DMS153 treated with DMSO at 0.1 percent for 48 hours (cell line): ENCODE results near the gene MARS2.
A peak's percentile ranks its signal among the peaks of the same experiment; 100 is the strongest.
"Not testable (repeated sequence)": the region's sequence is repeated elsewhere in the genome, so short reads cannot be mapped to it uniquely, and the experiment has no call there.

Experiments used
- DNase-seq: peaks from one replicate; lab custom pipeline; 2025; ENCODE audit not compliant: unreplicated experiment; lab: John Stamatoyannopoulos, UW

MARS2 gene

DNA sequence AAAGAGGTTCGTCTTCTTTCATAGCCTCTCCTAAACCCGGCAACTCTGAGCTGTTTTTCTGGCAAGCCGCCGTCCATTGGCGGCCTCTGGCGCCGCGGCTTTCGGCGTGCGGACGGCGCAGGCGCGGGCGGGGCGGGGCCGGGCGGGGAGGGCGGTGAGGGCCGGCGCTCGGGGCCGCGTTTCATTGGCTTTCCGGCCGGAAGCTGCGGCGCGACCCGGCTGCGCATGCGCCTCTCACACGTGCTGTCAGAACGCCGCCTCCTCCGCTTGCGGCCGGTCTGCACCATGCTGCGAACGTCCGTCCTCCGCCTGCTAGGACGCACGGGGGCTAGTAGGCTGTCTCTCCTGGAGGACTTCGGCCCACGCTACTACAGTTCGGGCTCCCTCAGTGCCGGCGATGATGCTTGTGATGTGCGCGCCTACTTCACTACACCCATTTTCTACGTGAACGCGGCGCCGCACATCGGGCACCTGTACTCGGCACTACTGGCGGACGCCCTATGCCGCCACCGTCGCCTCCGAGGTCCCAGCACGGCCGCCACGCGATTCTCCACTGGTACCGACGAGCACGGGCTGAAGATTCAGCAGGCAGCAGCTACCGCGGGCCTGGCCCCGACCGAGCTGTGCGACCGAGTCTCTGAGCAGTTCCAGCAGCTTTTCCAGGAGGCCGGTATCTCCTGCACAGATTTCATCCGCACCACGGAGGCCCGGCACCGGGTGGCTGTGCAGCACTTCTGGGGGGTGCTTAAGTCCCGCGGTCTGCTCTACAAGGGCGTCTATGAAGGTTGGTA is at the start of gene MARS2:
MARS2 (plus strand) TSS at position 249 of the 791 bp plus-strand sequence; CDS start at position 286, 37 bp downstream.
- peak; percentile 88 for DNase-seq

DNA sequence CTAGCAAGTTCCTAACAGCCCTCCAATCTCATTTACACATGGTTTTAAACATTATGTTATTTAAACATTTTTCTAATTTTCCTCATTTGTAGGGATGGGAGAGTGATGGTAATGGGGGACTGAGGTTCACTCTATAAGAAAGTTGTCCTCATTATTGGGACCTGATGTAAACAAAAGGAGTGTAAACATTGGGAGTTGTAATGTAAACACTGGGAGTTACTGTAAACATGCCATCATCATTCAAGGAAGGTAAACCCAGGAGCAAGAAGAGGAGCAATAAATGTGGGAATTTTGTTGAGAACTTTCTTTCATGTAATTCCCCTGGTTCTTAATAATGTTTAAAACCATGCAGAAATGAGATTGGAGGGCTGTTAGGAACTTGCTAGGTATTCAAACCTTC is 47.6 kb upstream of the MARS2 start:
- DNase-seq: no peak

DNA sequence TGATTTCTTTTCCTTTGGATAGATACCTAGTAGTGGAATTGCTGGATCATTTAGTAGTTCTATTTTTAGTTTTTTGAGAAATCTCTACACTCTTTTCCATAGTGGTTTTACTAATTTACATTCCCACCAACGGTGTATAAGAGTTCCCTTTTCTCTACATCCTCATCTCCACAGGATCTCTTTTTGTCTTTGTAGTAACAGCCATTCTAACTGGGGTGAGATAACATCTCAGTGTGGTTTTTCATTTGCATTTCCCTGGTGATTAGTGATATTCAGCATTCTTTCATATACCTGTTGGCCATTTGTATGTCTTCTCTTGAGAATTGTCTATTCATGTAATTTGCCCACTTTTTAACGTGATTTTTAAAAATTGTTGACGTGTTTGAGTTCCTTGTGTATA is 43.5 kb upstream of the MARS2 start:
- no peak for DNase-seq

DNA sequence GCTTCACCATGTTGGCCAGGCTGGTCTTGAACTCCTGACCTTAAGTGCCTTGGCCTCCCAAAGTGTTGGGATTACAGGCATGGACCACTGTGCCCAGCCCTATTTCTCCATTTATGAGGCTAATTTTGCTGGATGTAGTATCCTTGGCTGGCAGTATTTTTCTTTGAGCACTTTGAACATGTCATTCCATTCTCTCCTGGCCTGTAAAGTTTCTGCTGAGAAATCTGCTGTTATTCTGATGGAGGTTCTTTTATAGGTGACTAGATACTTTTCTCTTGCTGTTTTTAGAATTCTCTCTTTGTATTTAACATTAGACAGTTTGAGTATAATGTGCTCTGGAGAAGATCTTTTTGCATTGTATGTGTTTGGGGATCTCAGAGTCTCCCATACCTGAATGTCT is 38.9 kb upstream of the MARS2 start:
- no peak for DNase-seq

DNA sequence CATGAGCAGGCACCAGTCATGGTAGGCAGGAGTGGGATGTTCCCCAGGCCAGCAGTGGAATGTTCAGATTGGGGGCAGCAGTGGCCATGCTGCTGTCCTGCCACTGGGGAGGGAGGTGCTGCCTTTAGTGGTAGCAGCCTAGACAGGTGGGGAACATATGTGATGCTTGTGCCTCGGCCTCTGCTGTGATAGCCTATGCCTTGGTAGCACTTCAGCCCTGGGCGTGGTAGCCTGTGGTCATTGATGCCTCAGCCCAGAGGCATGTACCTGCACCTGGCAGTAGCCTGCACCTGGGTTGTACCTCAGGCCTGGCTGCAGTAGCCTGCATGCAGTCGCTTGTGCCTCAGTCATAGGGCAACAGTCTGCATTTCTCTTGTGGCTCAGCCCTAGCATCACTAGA is 36.9 kb upstream of the MARS2 start:
- DNase-seq: no peak

DNA sequence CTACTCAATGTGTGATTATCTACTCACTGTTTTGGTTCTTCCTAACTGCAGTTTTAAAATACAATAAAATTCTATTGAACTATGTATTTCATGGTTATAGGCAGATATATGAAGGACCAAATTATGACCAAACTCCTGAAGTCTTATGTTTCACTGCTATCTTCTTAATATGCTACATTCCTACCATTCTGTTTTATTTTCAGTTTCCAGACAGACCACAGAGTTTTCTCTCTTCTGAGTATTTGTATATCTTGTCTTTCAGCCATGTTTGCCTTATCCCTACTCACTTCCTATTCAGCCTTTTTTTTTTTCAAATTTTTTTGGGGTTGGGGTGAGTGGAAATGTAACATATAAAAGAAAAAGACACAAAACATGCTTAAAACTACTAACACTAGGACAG is 36.1 kb upstream of the MARS2 start:
- DNase-seq: no peak

DNA sequence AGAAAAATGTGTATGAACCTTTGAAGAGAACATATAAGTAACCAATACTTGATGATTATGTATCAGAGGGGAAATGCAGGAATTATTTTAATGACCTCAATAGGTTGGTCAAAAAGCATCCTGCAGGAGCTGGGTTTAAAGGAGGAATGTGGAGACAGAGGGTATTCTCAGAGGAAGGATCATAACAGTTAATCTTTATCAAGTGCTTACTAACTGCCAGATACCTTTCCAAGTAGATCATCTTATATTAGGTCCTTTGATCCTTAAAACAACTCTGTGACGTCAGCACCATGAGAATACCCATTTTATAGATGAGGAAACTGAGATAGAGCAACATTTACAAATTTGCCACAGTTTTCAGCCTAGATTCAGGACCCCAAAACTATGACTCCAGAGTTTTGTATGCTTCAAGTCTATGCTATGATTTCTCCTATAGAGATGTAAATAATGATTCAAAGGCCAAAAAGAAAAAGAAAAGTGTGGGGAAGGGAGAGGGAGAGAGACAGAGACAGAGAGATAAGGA is 32.7 kb upstream of the MARS2 start:
- DNase-seq: no peak

DNA sequence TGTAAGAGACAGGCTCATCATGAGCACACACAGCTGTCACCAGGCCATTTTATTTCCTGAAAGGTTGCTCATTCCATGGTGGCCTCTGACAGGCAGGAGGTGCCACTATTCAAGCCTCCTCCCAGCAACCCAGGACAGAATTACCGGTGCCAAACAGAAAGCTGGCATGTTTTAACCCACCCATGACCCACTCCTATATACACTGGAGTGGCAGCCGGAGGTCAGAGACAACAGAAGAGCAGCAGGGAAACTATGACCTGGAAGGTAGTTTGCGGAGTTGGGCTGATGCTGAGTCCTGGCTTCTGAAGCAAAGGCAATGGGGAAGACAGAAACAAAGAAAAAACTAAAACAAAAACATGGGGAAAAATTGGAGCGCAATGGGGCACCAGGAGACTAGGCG is 32.1 kb upstream of the MARS2 start:
- no peak for DNase-seq

DNA sequence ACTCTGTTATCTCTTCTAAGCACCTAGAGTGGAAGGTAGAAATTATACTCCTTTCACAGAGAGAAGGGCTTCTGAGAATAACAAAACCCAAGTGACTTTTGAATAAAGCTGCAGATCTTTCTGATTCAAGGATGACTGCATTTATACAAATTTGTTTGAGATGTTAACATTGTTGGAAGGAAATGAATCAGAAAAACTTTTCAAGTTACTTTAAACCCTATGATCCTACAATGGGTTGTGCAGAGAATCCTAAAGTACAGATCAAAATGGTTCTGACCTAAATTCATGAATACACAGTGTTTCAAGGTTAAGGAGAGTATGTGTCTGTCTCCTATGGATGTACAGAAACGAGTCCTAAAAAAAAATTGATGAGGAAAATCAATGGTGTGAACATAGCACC is 31.6 kb upstream of the MARS2 start:
- no peak for DNase-seq

DNA sequence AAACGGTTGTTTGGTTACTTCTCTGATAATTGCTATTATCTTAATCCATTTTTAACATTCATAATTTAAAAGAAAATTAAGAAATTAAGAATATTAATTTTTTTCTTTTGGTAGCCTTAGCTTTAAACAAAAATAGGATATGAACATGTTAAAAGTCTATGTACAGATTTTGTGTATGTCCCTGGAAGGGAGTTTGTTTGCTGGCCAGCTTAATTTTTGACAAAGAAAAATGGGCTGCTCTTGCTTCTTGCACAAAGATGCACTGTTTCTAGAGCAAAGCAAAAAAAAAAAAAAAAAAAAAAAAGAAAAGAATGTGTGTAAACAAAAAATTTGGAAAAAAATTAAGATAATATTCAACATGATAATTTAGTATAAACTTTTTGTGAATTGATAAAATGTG is 31.1 kb upstream of the MARS2 start:
- DNase-seq: no peak

DNA sequence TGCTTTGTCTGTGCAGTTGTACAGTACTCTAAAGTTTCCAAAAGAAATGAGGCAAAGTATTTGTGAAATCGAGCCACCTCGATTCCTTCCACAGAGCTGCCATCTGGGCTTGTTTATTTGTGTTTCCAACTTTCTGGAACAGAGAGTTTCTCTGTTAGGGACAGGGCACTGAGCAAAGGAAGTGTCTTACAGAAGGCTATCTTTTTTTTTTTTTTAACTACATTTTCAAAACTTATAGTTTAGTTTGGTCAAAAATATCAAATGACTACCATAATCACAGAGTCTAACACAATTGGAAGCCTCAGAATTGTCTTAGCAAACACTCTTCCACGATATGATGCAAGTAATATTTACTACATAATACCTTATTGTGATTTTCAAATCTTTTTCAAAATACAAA is 30.6 kb upstream of the MARS2 start:
- no peak for DNase-seq

DNA sequence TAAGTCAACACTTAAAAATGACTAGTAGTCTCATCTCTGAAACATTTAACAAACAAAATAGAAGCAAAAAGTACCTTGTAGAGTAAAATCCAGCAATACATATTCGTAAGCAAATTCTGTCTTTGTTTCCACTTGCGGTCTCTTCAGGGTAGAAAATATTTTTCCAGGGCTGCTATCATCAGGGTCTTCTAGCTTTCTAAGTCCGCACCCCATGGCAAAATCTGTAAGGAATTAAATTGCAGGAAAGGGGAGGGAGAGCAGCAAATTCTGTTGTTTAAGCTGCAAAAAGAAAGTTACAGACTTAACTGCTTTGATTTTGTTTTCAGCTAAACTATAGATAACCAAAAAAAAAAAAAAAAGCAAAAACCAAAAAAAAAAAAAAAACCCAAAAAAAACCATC is 29.9 kb upstream of the MARS2 start, which contains the start of gene RFTN2:
RFTN2 (minus strand) TSS at position 342 of the 400 bp plus-strand sequence; CDS start at position 213, 129 bp downstream.
- no peak for DNase-seq

DNA sequence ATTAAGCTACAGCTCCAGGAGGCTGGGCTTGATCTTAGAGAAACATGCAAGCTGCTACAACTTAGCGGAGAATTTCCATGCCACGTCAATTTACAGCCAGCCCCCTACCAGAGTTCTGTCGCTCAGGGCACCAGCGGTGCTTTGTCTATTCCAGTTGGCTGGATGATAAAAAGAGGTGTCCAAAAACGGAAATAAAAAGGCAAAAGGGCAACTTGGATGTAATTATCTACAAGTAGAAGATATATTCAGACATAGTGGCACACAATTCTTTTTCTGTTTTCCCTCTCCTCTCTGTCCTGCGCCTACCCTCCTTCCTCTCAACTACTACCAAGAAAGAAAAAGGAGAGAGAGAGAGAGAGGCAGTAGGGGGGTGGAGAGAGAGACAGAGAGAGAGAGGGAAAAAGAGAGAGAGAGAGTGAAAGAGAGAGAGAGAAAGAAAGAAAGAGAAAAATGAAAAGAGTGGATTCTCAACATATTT is 29.4 kb upstream of the MARS2 start:
- no peak for DNase-seq

DNA sequence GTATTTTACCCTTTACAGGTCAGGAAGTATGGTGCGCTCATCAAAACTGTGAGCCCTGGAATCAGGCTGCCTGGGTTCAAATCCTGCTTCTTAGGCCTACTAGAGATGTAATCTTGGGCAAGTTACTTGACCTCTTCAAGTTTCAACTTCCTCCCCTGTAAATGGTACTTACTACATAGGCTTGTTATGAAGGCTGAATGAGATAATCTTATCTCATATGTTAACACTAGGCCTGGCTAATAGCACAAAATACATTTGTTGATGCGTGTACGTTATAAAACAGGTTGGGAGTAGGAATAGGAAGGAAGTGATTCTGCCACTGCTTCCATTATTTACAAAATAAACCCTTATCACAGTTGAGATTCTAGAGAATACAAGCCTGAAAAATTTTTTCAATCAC is 28.1 kb upstream of the MARS2 start:
- no peak for DNase-seq

DNA sequence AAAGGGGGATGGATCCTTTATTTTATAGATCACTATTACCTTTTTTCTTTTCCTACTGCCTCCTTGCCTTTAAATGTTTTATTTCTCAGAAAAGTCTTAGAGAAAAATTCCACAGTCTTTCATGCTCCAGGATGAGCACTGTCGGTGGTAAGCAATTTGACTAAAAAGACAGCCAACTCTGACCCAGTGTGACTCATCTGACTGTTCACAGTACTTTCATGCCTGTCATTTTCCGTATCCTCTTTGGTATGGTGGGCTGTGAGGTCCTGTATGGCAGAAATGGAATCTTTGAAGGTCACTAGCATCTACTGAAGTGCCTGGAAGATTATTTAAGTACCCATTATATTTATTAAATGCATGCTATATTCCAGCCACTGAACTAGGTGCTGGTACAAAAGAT is 27.7 kb upstream of the MARS2 start:
- no peak for DNase-seq

DNA sequence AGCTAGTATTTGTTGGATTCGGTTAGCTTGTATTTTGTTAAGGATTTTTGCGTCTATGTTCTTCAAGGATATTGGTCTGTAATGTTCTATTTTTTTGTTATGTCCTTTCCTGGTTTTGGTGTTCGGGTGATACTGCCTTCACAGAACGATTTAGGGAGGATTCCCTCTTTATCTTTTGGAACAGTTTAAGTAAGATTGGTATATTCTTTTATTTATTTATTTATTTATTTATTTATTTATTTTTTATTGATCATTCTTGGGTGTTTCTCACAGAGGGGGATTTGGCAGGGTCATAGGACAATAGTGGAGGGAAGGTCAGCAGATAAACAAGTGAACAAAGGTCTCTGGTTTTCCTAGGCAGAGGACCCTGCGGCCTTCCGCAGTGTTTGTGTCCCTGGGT is 10.0 kb upstream of the MARS2 start:
- DNase-seq: not testable (repeated sequence)

DNA sequence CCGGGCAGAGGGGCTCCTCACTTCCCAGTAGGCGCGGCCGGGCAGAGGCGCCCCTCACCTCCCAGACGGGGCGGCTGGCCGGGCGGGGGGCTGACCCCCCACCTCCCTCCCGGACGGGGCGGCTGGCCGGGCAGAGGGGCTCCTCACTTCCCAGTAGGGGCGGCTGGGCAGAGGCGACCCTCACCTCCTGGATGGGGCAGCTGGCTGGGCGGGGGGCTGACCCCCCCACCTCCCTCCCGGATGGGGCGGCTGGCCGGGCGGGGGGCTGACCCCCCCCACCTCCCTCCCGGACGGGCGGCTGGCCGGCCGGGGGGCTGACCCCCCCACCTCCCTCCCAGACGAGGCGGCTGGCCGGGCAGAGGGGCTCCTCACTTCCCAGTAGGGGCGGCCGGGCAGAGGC is 9.2 kb upstream of the MARS2 start:
- DNase-seq: not testable (repeated sequence)

DNA sequence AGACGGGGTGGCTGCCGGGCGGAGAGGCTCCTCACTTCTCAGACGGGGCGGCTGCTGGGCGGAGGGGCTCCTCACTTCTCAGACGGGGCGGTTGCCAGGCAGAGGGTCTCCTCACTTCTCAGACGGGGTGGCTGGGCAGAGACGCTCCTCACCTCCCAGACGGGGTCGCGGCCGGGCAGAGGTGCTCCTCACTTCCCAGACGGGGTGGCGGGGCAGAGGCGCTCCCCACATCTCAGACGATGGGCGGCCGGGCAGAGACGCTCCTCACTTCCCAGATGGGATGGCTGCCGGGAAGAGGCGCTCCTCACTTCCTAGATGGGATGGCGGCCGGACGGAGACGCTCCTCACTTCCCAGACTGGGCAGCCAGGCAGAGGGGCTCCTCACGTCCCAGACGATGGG is 8.6 kb upstream of the MARS2 start:
- DNase-seq: not testable (repeated sequence)

DNA sequence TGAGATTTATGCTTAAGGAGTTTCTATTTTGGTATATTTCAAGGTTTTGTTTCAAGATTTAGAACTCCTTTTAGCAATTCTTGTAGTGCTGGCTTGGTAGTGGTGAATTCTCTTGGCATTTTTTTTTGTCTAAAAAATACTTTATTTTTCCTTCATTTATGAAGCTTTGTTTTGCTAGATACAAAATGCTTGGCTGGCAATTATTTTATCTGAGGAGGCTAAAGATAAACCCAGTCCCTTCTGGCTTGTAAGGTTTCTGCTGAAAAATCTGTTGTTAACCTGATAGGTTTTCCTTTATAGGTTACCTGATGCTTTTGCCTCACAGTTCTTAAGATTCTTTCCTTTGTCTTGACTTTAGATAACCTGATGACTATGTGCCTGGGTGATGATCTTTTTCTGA is 5.4 kb upstream of the MARS2 start:
- not testable (repeated sequence) for DNase-seq

DNA sequence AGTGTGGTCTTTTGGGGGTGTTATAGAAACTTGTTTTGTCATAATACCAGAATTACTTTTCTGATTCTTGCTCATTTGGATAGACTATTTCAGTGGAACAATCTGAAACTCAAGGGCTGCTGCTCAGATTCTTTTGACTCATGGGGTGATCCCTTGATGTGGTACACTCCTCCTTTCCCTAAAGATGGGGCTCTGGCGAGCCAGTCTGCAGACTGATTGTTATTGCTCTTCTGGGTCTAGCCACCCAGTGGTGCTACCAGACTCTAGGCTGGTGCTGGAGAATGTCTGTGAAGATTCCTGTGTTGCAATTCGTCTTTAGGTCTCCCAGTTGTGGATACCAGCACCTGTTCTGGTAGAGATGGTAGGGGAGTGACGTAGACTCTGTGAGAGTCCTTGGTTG is 4.2 kb upstream of the MARS2 start:
- DNase-seq: no peak

DNA sequence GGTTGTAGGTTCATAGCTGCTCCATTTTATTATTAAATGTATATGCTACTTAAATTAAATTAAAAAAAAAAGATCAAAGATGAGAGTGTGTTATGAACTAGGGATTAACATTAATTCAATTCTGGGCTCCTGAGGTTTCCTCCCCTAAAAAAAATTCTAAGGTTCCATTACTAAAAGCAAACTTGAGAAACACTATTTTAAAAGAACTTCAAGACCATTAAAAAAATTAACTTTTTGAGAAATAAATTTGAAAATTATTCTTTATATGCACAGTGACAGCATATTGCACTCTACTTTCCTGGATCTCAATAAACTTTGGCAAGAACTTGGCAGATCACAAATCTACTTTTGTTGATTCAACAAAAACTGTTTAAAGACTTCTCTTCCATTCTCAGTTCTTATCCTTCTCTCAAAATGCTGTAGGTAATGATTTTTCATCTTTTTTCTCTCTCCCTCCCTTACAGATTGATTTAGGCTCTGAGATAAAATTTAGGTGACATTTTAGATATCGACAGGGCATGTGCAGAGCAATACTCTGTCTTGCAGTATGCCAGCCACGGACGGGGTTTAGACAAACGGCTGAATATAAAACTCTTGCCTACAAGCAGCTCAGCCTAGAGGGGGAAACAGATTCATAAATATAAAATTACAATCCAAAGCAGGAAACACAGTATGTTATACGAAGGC is 592 bp upstream of the MARS2 start:
- no peak for DNase-seq
